GM12874 (cell line): ENCODE measurements around the gene WDR77.

Experiments used
- TF ChIP-seq, protein P1 (sequence below): IDR thresholded peaks from 2 replicates; pipeline ENCODE4 v1.5.1; 2011; ENCODE audit warnings: low read depth, mild to moderate bottlenecking, control low read depth, low read length, moderate library complexity; ENCODE audit not compliant: insufficient read depth

WDR77 gene

DNA sequence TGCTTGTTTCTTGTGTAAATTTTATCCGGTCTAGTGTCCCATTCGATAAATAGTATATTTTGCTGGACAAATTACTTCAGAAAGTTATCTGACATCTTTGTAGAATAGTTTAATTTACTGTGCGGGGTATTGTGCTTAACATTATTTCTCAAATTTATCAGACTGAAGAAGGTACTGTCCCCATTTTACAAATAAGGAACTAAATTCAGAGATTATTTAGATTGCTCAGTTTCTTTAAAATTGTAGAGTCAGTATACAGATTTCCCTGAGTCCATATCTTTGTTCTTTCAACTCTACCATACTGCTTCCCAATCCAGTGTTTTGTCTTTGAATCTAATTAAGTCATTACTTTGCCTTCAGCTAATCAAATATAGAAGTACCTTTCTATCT is 6.6 kb upstream of the WDR77 start:
- TF ChIP-seq, protein P1, sequence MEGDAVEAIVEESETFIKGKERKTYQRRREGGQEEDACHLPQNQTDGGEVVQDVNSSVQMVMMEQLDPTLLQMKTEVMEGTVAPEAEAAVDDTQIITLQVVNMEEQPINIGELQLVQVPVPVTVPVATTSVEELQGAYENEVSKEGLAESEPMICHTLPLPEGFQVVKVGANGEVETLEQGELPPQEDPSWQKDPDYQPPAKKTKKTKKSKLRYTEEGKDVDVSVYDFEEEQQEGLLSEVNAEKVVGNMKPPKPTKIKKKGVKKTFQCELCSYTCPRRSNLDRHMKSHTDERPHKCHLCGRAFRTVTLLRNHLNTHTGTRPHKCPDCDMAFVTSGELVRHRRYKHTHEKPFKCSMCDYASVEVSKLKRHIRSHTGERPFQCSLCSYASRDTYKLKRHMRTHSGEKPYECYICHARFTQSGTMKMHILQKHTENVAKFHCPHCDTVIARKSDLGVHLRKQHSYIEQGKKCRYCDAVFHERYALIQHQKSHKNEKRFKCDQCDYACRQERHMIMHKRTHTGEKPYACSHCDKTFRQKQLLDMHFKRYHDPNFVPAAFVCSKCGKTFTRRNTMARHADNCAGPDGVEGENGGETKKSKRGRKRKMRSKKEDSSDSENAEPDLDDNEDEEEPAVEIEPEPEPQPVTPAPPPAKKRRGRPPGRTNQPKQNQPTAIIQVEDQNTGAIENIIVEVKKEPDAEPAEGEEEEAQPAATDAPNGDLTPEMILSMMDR: no peak

GRCh38 chr1:111454859-111455641 is 6.0 kb upstream of the WDR77 start:
- TF ChIP-seq, protein P1: no peak

GRCh38 chr1:111453706-111454105 is 4.7 kb upstream of the WDR77 start:
- TF ChIP-seq, protein P1: no peak

DNA sequence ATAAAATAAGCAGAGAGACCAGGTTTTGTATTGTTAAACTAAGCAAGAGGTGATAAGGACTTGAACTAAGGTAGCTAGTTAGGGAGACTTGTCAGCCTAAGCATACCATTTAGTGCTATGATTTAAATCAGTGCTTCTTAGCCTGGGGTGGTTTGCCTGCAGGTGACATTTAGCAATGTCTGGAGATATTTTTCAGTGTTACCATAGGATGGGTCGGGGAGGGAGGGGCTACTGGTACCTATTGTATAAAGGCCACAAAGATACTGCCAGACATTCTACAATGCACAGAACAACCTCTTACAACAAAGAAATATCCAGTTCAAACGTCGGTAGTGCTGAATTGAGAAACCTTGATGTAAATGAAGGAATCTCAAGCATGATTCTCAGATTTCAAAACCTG is 3.5 kb upstream of the WDR77 start:
- TF ChIP-seq, protein P1: no peak

DNA sequence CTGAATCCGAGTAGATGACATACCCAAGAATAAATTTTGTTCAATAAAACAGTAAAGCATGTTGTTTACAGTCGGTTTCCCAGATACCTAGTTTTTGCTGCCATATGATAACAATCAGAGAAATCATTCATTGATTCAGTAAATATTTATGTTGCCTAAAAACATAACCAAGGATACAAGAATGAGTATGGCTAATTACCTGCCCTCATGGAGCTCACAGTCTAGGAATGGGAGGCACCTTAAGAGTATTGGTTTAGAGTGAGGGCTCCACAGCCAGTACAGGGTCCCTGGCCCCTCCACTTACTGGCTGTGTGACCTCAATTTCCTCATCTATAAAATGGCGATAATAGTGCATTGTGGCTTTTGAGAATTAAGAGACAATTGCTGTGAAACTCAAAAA is 1.1 kb upstream of the WDR77 start:
- TF ChIP-seq, protein P1: no peak

DNA sequence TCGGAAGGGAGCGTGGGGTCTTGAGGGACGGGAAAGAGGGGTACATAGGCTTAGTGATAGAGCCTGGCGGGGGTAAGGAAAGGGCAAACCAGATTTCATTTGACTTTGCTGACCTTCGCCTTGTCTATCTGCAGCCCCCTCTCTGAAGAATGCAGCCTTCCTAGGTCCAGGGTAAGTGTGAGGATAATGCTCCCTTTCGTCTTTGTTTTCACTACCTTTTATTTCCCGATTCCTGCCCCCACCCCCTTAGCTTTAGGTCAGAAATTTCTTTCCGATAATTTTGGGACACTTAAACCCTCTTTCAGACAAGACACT is 604 bp upstream of the WDR77 start:
- TF ChIP-seq, protein P1: no peak

DNA sequence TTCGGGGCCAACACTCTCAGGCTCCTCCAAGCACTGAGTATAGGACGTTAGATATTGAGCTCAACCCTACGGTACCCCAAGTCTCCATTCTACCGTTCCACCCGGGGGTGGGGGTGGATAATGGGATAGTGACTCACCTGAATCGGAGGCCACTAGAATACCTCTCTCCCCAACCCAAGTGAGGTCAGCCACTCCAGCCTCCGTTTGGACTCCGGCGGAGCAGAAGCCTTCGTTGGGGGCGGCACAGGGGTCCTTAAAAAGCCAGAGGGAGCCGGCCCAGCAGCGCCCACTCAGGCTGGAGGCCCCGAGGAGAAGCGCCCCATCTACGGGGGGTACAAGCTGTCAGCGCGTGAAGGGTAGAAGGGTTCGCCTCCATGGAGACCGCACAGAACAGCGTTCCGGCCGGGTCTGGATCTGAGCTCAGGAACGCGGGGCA is 556 bp downstream of the WDR77 start:
- TF ChIP-seq, protein P1: no peak
